ENCODE results near the gene CYTH3. TPM values are rescaled to one million over a fixed set of nuclear protein-coding genes. Genes with fewer than 3 reads are reported as not detected.

The CYTH3 gene
- total and polyA plus RNA-seq, 11 donors: 11.1 to 49.7 (median 22.1) TPM

DNA sequence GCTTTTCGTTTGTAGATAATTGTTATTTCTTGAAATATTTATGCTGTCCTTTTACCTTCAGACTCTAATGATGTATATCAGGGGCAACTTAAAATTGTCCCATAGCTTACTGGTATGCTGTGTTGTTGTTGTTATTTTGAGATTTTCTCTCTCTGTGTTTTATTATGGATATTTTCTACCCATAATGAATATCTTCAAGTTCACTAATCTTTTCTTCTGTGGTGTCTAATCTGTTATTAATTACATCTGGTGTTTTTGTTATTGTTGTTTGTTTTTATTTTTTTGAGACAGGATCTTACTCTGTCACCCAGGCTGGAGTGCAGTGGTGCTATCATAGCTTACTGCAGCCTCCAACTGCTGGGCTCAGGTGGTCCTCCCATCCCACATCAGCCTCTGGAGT is 139.2 kb downstream of the CYTH3 start:
- H3K4me1 ChIP-seq: no peaks in the 10 kb centered on the region
- no peak for DNase-seq
- no peak for ATAC-seq
- H3K27ac ChIP-seq: no peak overlapping the region
- TF ChIP-seq, protein P1, sequence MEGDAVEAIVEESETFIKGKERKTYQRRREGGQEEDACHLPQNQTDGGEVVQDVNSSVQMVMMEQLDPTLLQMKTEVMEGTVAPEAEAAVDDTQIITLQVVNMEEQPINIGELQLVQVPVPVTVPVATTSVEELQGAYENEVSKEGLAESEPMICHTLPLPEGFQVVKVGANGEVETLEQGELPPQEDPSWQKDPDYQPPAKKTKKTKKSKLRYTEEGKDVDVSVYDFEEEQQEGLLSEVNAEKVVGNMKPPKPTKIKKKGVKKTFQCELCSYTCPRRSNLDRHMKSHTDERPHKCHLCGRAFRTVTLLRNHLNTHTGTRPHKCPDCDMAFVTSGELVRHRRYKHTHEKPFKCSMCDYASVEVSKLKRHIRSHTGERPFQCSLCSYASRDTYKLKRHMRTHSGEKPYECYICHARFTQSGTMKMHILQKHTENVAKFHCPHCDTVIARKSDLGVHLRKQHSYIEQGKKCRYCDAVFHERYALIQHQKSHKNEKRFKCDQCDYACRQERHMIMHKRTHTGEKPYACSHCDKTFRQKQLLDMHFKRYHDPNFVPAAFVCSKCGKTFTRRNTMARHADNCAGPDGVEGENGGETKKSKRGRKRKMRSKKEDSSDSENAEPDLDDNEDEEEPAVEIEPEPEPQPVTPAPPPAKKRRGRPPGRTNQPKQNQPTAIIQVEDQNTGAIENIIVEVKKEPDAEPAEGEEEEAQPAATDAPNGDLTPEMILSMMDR (IDR thresholded peaks at IDR 0.05): no peak
- TF ChIP-seq POLR2A (IDR thresholded peaks at IDR 0.05): no peak
- 94 to 98% (median 95%) methylated on average over 1 of the region's 1 CpG for WGBS, 4 donors
- H3K4me3 ChIP-seq: no peak overlapping the region
- H3K36me3 ChIP-seq: peaks cover 0 to 90% (median 70%) of the 10 kb centered on the region in 9 donors
- intact Hi-C loops (cut with DNase I): no loop called here
- H3K9me3 ChIP-seq: no peaks in the 10 kb centered on the region
- no peaks in the 10 kb centered on the region for H3K27me3 ChIP-seq

DNA sequence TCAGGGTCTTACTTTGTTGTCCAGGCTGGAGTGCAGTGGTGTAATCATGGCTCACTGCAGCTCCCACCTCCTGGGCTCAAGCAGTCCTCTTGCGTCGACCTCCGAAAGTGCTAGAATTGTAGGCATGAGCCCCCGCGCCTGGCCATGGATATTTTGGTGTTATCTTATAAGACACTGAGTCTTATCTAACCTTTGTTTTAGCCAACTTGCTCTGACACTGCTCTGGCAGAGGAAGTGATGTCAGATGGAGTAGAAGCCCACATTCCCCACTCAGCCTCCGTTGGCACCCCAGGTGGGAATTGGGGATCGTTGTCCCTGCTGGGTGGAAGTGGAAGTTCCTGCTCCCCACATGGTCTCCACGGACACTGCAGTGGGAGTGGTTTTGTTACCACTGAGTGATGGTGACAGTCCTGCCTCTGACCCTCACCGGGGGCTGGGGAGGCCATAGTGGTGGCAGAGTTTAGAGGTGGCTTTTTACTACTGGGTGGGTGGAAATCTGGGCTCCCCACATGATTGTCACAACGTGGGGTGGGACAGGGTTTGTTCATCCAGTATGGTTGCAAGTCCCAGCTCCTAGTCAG is 142.3 kb downstream of the CYTH3 start:
- intact Hi-C loops (cut with DNase I): no loop called here
- TF ChIP-seq POLR2A (IDR thresholded peaks at IDR 0.05): no peak
- TF ChIP-seq, protein P1 (IDR thresholded peaks at IDR 0.05): no peak
- DNase-seq (no peak), ATAC-seq (no peak)
- Histone ChIP-seq H3K9me3 (no peaks in the 10 kb centered on the region), H3K4me3 (no peak overlapping the region), H3K36me3 (peaks cover 0 to 84% (median 64%) of the 10 kb centered on the region in 9 donors), H3K27me3 (no peaks in the 10 kb centered on the region), H3K27ac (no peak overlapping the region), H3K4me1 (no peaks in the 10 kb centered on the region)
- WGBS, 4 donors: 71 to 91% (median 81%) methylated on average over 8 to 10 of the region's 10 CpGs

DNA sequence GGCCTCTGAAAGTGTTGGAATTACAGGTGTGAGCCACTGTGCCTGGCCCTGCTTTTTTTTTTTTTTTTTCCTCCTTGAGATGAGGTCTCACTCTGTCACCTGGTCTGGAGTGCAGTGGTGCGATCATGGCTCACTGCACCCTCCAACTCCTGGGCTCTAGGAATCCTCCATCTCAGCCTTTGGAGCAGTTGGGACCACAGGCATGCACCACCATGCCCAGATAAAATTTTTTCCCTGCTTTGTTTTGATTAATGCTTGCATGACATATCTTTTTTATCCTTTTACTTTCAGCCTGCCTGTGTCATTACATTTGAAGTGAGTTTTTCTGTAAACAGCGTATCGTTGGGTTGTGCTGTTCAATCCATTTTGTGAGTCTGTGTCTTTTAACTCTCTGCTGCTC is 144.2 kb downstream of the CYTH3 start:
- peaks cover 0 to 84% (median 64%) of the 10 kb centered on the region in 9 donors for H3K36me3 ChIP-seq
- no peaks in the 10 kb centered on the region for H3K4me1 ChIP-seq
- intact Hi-C loops (cut with DNase I): no loop called here
- H3K27ac ChIP-seq: no peak overlapping the region
- ATAC-seq: no peak
- DNase-seq: no peak
- peaks cover 0 to 7% (median 0%) of the 10 kb centered on the region in 12 donors for H3K9me3 ChIP-seq
- WGBS, 4 donors: 95 to 99% (median 96%) methylated on average over 3 of the region's 3 CpGs
- TF ChIP-seq, protein P1 (IDR thresholded peaks at IDR 0.05): no peak
- no peak for TF ChIP-seq POLR2A (IDR thresholded peaks at IDR 0.05)
- no peak overlapping the region for H3K4me3 ChIP-seq
- H3K27me3 ChIP-seq: no peaks in the 10 kb centered on the region

DNA sequence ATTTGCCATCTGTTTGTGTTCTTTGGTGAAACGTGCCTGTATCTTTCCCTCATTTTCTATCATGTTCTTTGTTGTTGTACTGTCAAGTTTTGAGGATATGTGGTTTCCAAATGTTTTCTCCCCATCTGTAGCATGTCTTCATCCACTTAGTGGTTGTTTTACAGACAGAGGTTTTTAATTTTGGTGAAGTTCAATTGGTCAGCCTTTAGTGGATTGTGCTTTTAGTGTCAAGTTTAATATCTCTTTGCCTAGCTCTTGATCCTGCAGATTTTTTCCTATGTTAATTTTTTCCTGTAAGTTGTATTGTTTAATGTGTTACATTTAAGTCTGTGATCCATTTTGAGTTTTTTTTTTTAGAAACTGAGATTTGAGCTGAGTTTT is 145.3 kb downstream of the CYTH3 start:
- Histone ChIP-seq H3K27me3 (no peaks in the 10 kb centered on the region), H3K4me1 (no peaks in the 10 kb centered on the region), H3K4me3 (no peak overlapping the region), H3K36me3 (peaks cover 0 to 85% (median 66%) of the 10 kb centered on the region in 9 donors), H3K9me3 (peaks cover 0 to 7% (median 0%) of the 10 kb centered on the region in 12 donors), H3K27ac (no peak overlapping the region)
- intact Hi-C loops (cut with DNase I): no loop called here
- no peak for ATAC-seq
- WGBS, 4 donors: 48 to 66% (median 53%) methylated on average over 1 of the region's 1 CpG
- no peak for DNase-seq
- TF ChIP-seq, protein P1 (IDR thresholded peaks at IDR 0.05): no peak
- no peak for TF ChIP-seq POLR2A (IDR thresholded peaks at IDR 0.05)
